HG02623 (cell line): ENCODE data around the gene ACOT7.
"Not testable (repeated sequence)": the region's sequence is repeated elsewhere in the genome, so short reads cannot be mapped to it uniquely, and the experiment has no call there.

Experiments used
- ATAC-seq: cut with Tn5 transposase; IDR thresholded peaks from one replicate; pipeline ENCODE4 v1.9.1; 2021; ENCODE audit warnings: moderate library complexity; ENCODE audit not compliant: unreplicated experiment

Gene ACOT7

DNA sequence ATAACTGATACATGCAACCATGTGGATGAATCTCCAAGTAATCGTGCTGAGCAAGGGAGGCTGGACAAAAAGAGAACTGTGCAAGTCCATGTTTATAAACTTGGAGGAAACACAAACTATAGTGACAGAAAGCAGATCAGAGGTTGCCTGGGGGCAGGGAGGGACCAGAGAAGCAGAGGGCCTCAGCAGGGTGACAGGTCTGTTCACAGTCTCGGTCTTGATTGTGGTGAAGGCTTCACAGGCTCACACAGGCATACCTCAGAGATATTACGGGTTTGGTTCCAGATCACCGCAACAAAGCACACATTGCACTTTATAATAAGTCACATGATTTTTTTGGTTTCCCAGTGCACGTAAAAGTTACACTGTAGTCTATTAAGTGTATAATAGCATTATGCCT, 28.5 kb downstream of the ACOT7 start:
- ATAC-seq, result no peak

- not testable (repeated sequence) for ATAC-seq
These were observed 30.3 kb downstream of the ACOT7 start for GRCh38 chr1:6363085-6363884.

GRCh38 chr1:6361124-6361775, 32.3 kb downstream of the ACOT7 start:
- ATAC-seq, result no peak

DNA sequence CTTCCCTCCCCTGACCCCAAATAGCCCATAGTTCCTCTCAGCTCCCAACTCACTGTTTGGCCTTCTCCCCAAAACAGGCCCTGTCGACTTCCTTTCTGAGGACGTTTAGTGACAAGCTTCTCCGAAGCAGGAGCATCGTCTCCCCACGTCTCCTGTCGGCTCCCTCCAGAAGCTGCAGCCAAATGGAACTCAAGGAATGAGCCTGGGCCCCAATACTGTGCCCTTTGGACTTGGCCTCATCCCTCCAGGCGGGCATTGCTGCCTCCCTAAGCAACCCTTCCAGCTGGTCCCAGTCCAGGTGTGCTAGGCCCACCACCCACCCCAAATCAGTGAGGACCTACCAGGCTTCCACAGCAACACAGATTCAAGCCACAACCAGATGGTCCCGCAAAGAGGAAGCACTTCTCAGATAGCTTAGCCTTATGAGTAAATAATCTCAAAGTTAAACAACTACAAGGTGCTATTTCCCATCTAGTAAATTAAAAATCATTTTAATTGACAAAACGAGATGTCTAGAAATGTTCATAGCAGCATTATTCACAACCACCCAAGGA, 33.0 kb downstream of the ACOT7 start:
- no peak for ATAC-seq

DNA sequence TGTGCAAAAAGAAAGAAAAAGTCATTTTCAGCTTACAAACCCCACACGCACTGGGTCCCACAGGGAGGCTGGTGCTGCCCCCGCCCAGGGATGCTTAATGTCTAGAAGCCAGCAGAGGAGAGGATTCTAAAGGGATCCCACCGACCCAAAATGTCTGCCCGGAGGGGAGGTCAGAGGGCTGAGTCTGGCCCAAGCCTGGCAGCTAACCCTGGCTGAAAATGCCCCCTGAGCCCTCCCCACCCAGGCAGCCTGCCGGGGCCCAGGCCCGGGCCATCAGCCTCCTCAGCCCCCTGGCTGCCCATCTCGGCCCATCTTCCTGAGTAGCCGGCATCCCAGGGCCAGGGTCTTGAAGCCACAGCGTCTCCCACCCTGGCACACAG, 33.5 kb downstream of the ACOT7 start:
- no peak for ATAC-seq

GRCh38 chr1:6359216-6360116, 34.1 kb downstream of the ACOT7 start:
- ATAC-seq, result peak; percentile 71

DNA sequence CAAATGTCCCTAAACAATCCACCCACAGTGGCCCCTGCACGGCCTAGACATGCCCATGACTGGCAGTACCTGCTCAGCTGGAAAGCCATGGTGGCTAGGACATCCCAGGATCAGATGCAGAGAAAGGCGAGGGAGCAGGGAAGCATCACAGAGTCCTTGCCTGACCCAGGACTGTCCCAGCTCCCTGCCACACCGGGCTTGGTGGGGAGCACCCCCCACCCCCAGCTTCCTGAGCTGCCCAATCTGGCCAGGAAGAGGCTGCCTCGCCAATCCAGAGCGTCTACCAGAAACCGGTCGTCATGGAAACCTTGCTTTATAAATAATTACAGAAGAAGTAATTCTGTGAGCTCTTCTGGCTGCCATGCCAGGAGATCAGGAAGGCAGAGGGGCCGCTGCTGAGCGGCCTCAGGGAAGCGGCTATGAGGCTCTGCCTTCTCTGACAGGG, 34.8 kb downstream of the ACOT7 start:
- no peak for ATAC-seq

DNA sequence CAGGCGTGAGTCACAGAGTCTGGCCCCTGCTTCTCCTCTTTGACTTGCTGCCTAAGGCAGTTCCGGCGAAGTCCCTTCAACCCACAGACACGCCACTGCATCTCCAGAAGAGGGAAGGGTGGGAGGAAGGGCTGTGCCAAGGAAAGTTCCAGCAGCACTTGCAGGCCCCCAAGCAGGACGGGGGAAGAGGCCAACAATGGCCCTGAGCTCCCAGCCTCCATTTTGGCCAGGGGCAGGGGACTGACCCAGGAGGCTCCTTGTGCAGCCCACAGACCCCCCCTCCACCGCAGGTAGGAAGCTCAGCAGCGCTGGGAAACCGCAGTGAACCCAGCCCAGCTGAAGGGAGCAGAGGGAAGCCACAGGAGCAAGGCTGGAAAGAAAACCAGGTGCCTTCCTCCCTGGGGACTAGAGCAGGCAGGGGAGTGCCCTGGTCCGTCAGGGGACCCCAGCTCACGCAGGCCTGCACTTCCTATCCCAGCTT, 35.4 kb downstream of the ACOT7 start:
- no peak for ATAC-seq

GRCh38 chr1:6357243-6357936, 36.2 kb downstream of the ACOT7 start:
- no peak for ATAC-seq

GRCh38 chr1:6355621-6356020, 37.9 kb downstream of the ACOT7 start:
- no peak for ATAC-seq

GRCh38 chr1:6354659-6355317, 38.8 kb downstream of the ACOT7 start:
- no peak for ATAC-seq

- ATAC-seq, result no peak
These were observed 39.5 kb downstream of the ACOT7 start for GRCh38 chr1:6353955-6354658.

DNA sequence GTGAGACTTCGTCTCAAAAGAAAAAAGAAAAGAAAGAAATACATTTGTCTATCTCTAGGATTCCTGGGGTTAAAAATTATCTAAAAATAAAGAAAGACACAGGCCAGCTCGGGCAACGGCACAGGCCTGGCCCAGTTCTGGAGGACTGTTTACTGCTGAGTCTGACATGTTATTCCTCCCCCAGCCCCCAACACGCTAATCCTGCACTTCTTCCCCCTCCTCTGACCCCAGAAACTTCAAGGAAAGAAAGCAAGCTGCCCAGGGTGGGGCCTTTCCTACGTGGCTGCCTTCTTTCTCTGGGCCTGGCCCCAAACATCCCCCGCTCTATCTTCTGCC, 40.0 kb downstream of the ACOT7 start:
- ATAC-seq, result no peak

DNA sequence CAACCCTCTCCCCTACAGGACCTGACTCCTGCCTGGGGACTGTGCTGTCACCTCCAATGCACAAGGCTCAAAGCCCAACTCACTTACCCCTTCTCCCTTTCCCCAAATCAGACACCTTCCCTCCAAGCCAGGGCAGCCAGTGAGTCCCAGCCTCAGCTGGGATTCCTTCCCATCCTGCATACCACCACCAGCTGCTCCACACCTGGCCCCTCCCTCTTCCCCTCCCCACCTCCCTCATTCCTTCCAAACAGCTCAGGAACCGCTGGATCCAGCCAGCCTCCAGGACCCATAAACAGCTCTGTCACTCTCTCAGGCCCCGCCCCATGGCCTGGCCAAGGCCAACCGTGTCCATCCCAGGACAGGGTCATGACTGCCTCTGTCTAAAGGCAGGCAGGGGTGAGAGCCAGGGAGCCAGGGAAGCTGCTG, 41.4 kb downstream of the ACOT7 start:
- ATAC-seq, result no peak

DNA sequence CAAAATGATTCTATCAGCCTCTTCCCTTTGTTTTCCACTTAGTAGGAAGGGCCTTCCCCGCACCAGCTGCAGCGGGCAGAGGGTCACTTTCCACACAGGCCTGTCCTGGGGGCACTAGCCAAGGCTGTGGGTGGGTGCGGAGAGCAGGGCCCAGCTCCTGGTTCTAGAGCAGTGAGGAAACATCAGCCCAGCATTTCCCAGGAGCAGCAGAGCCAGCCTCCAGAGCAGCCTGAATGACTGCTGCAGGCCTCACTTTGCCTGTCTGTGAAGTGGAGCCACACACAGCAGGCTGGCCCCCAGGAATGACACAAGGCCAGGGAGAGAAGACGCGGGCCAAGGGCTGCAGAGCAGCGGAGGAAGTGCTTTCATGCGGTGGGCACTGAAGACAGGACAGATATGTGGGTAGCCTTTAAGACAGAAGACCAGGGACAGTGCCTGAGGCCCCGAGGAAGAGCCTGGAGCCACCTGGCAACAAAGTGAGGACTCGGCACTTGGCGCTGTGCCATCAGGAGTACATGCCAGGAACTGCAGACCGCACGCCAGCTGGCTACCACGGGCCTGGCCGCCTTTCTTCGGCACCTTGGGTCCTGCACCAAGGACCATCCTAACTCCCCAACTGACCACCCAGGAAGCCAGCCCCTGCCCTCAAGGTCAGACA, 42.0 kb downstream of the ACOT7 start:
- no peak for ATAC-seq

GRCh38 chr1:6350416-6351088, 43.0 kb downstream of the ACOT7 start:
- no peak for ATAC-seq

DNA sequence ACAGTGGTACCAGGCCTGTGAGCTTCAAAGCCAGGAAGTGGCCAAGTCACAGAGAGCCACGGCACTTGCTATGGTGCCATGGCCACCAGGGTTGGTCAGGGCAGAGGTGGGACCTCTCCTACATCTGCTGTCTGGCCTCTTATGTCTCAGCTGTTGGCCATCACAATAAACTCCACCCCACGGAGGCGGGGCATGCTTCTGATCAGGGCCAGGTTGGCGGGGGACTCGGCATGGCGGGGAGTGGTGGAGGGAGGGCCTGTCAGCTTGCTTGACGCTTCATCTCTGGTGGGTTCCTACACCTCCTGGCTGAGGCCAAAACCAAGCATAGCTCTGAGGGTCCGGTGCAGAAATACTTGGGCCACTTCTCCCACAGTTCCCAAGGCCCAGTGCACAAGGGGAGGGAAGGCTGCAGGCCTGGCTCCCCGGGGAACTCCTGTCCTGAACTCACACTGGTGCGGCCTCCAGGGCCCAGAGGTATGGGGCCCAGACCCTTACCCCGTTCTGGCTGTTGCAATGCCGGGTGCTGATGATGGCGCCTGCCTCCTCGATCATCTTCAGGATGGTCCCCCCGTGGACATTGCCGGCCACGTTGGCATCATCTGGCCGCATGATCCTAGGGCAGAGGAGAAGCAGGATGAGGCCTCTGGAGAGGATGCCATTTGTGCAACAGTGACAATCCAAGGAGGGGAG, 44.2 kb downstream of the ACOT7 start:
- ATAC-seq, result no peak
